Endometrial microvascular endothelial cells (primary cell): Measurements from ENCODE around the gene IL11. TPM values are rescaled to one million over a fixed set of nuclear protein-coding genes. Genes with fewer than 3 reads are reported as not detected.

Experiments
- in situ Hi-C: cut with HindIII; loops from 2 replicates; pipeline ENCODE4 v1.10.0; 2017; ENCODE audit warnings: low sequenced_read_pairs, low pct_unique_long_range_greater_than_20kb; ENCODE audit errors: inconsistent ontology term
- total RNA-seq: library from RNA; depleted of rRNA; stranded (reverse); fragments of >200 nt; gene quantifications from one replicate; pipeline ENCODE4 v1.2.3, GENCODE V29; 2015; ENCODE audit errors: inconsistent ontology term

IL11 gene
- total RNA-seq, 1 donor from 2014 or later: not detected

- in situ Hi-C loops: loop anchor here (10.0 kb wide), 1 partner anchor 61 kb away; no protein-coding TSS in a partner anchor
Observed at GRCh38 chr19:55355213-55355821, 14.9 kb downstream of the IL11 start.

GRCh38 chr19:55354698-55355212 lies 15.5 kb downstream of the IL11 start, which contains the start of gene COX6B2:
Gene COX6B2, minus strand, starts transcription at chr19:55354719. Its CDS starts 198 bp downstream, at chr19:55354521.
- in situ Hi-C loops: loop anchor here (10.0 kb wide), 1 partner anchor 60 kb away; no protein-coding TSS in a partner anchor

GRCh38 chr19:55353803-55354697 lies 16.2 kb downstream of the IL11 start:
- in situ Hi-C loops: loop anchor here (10.0 kb wide), 1 partner anchor 59 kb away; no protein-coding TSS in a partner anchor

GRCh38 chr19:55353356-55353802 lies 16.9 kb downstream of the IL11 start:
- in situ Hi-C loops: loop anchor here (10.0 kb wide), 1 partner anchor 59 kb away; no protein-coding TSS in a partner anchor

GRCh38 chr19:55352549-55353145 lies 17.6 kb downstream of the IL11 start:
- in situ Hi-C loops: loop anchor here (10.0 kb wide), 1 partner anchor 58 kb away; no protein-coding TSS in a partner anchor

GRCh38 chr19:55352040-55352439 lies 18.2 kb downstream of the IL11 start:
- in situ Hi-C loops: loop anchor here (10.0 kb wide), 1 partner anchor 57 kb away; no protein-coding TSS in a partner anchor

GRCh38 chr19:55350620-55351315 lies 19.5 kb downstream of the IL11 start:
- in situ Hi-C loops: loop anchor here (10.0 kb wide), 1 partner anchor 56 kb away; no protein-coding TSS in a partner anchor

- in situ Hi-C loops: no loop called here
Observed at GRCh38 chr19:55348317-55349034, 21.8 kb downstream of the IL11 start.

GRCh38 chr19:55347442-55348009 lies 22.7 kb downstream of the IL11 start:
- in situ Hi-C loops: no loop called here

- in situ Hi-C loops: no loop called here
Observed at GRCh38 chr19:55346725-55347441, 23.4 kb downstream of the IL11 start.

- in situ Hi-C loops: no loop called here
Observed at GRCh38 chr19:55345818-55346724, 24.2 kb downstream of the IL11 start.

GRCh38 chr19:55345101-55345817 lies 25.0 kb downstream of the IL11 start:
- in situ Hi-C loops: no loop called here

- in situ Hi-C loops: no loop called here
Observed at GRCh38 chr19:55344444-55344843, 25.8 kb downstream of the IL11 start.

GRCh38 chr19:55341595-55342531 lies 28.4 kb downstream of the IL11 start:
- in situ Hi-C loops: no loop called here
